Measurements from ENCODE around the gene DIP2B.

The DIP2B gene

GRCh38 chr12:50579757-50580267, 75.0 kb downstream of the DIP2B start:
- DNase-seq: no peak

- DNase-seq: no peak
Observed at GRCh38 chr12:50580436-50580835, 75.7 kb downstream of the DIP2B start.

GRCh38 chr12:50581226-50582184, 76.7 kb downstream of the DIP2B start:
- DNase-seq: no peak

- DNase-seq: no peak
Observed at GRCh38 chr12:50584135-50584534, 79.3 kb downstream of the DIP2B start.

GRCh38 chr12:50589650-50590435, 85.1 kb downstream of the DIP2B start:
- peak; percentile 18 for DNase-seq

- no peak for DNase-seq
Observed at GRCh38 chr12:50590869-50591268, 86.1 kb downstream of the DIP2B start.

GRCh38 chr12:50595667-50596066, 90.9 kb downstream of the DIP2B start:
- no peak for DNase-seq

GRCh38 chr12:50597200-50598195, 92.7 kb downstream of the DIP2B start:
- DNase-seq: peak; percentile 38

GRCh38 chr12:50598321-50598862, 93.6 kb downstream of the DIP2B start:
- no peak for DNase-seq

- DNase-seq: no peak
Observed at GRCh38 chr12:50599366-50600095, 94.7 kb downstream of the DIP2B start.

- no peak for DNase-seq
Observed at GRCh38 chr12:50600364-50600763, 95.6 kb downstream of the DIP2B start.

- no peak for DNase-seq
Observed at GRCh38 chr12:50603817-50604639, 99.2 kb downstream of the DIP2B start.

GRCh38 chr12:50604640-50604920, 99.8 kb downstream of the DIP2B start:
- no peak for DNase-seq

- DNase-seq: no peak
Observed at GRCh38 chr12:50606675-50607375, 102.0 kb downstream of the DIP2B start.

- DNase-seq: no peak
Observed at GRCh38 chr12:50609292-50609874, 104.6 kb downstream of the DIP2B start.

- no peak for DNase-seq
Observed at GRCh38 chr12:50610171-50610570, 105.4 kb downstream of the DIP2B start.

- no peak for DNase-seq
Observed at GRCh38 chr12:50611021-50611744, 106.4 kb downstream of the DIP2B start.

- DNase-seq: no peak
Observed at GRCh38 chr12:50612882-50613281, 108.1 kb downstream of the DIP2B start.

- no peak for DNase-seq
Observed at GRCh38 chr12:50613463-50613862, 108.7 kb downstream of the DIP2B start.

Data from CD4-positive, alpha-beta T cell treated with Interleukin-12 subunit alpha and Interleukin-12 subunit beta, for 1 hour (primary cell).